Spinal cord (tissue), 10 donors: ENCODE data around the gene MTNR1A. TPM values are rescaled to one million over a fixed set of nuclear protein-coding genes. Genes with fewer than 3 reads are reported as not detected.

Experiments
- DNase-seq, 6 donors: peaks; one replicate each; pipeline versions ENCODE4 v3.0.0 to v3.0.0-alpha.2; 2013 to 2015; ENCODE audit warnings: low spot score in 6 of 6, low read depth in 4 of 6
- H3K27ac ChIP-seq: one replicate; pipeline ENCODE4 v1.5.1; 2013; ENCODE audit warnings: low read depth, low read length, control low read depth
- H3K27me3 ChIP-seq: one replicate; pipeline ENCODE4 v1.6.1; 2013; ENCODE audit warnings: low read length; ENCODE audit not compliant: control insufficient read depth, insufficient read depth
- H3K36me3 ChIP-seq: one replicate; pipeline ENCODE4 v1.6.1; 2013; ENCODE audit warnings: low read length; ENCODE audit not compliant: control insufficient read depth, insufficient read depth
- H3K4me1 ChIP-seq: one replicate; pipeline ENCODE4 v1.6.1; 2013; ENCODE audit warnings: low read length; ENCODE audit not compliant: control insufficient read depth, insufficient read depth
- H3K4me3 ChIP-seq: one replicate; pipeline ENCODE4 v1.5.1; 2013; ENCODE audit warnings: low read depth, low read length, control low read depth
- H3K9me3 ChIP-seq: one replicate; pipeline ENCODE4 v1.6.1; 2013; ENCODE audit warnings: low read length; ENCODE audit not compliant: control insufficient read depth, insufficient read depth
- WGBS: methylation state at CpG from one replicate; pipeline ENCODE4 v1.1.5; 2013; ENCODE audit warnings: missing lambda C conversion rate; ENCODE audit not compliant: insufficient coverage; 5-methylcytosine and 5-hydroxymethylcytosine counted together
- polyA plus RNA-seq, 2 donors: library from polyadenylated mRNA; unstranded; fragments of 120-200 nt; gene quantifications; one replicate each; pipeline ENCODE4 v1.2.1, GENCODE V29; 2013; ENCODE audit not compliant: insufficient read length in 2 of 2
- total RNA-seq, 2 donors: library from RNA; depleted of rRNA in 1 of 2; stranded (reverse); fragments of 120-200 nt in 1 of 2; fragments of >200 nt in 1 of 2; gene quantifications; one replicate each; pipeline versions ENCODE4 v1.2.3 to v1.2.4, GENCODE V29; 2013 to 2014
- donor health status: healthy.

The MTNR1A gene
- total and polyA plus RNA-seq, 4 donors, result 0.40 to 2.3 (median 1.6) TPM

DNA sequence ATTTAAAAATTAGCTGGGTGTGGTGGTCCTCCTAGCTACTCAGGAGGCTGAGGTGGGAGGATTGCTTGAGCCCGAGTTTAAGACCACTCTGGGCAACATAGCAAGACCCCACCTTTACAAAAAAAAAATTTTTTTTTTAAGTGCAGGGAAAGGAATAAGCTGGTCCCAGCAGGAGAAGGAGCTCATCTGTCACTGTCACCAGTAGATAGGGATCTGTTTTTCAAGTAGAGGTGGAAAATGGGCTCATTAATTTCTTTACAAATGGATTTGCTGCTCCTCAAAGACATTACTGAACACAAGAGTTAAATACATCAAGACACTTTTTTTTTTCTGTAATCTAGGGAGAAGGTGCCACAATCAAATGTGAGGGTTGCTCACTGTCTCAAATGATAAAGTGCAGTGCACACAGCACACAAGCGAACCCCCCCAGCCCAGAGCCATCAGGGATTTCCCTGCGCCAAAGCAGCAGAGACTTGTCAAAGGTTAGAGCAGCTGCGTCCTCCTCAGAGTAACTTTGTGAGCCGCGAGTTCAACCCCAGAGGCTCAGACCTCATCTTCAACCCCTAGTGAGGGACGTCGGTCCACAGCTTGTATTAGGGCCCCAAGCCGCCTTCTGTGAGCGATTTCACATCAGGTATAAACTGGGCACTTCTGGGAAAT is 14.3 kb upstream of the MTNR1A start:
- H3K36me3 ChIP-seq, result no peaks in the 10 kb centered on the region
- peak overlapping the region; percentile 16 for H3K4me3 ChIP-seq
- no peaks in the 10 kb centered on the region for H3K9me3 ChIP-seq
- H3K4me1 ChIP-seq, result peaks cover 6% of the 10 kb centered on the region
- WGBS, result 64% methylated on average over 9 of the region's 10 CpGs
- H3K27ac ChIP-seq, result no peak overlapping the region
- DNase-seq, result no peak
- peaks cover 2% of the 10 kb centered on the region for H3K27me3 ChIP-seq

DNA sequence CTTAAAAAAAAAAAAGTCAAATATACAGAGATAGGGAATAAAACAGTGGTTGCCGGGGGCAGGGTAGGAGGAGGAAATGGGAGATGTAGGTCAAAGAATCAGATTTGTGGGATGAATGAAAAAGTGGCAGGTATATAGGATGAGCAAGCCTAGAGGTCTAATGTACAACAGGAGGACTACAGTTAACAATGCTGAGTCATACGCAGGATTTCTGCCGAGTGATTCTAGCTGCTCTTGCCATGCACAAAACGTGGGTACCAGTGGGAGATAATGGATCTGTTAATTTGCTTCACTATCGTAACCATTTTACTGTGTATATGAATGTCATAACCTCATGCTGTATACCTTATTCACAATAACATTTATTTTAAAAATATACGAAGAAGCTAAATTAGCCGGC is 10.7 kb upstream of the MTNR1A start:
- Histone ChIP-seq H3K9me3 (no peaks in the 10 kb centered on the region), H3K27me3 (peaks cover 2% of the 10 kb centered on the region), H3K36me3 (no peaks in the 10 kb centered on the region), H3K27ac (no peak overlapping the region), H3K4me1 (peaks cover 6% of the 10 kb centered on the region), H3K4me3 (no peak overlapping the region)
- peak in 1 of 6 donors; percentile 19 for DNase-seq
- 85% methylated on average over 3 of the region's 7 CpGs for WGBS

- H3K27ac ChIP-seq, result no peak overlapping the region
- 77% methylated on average over 4 of the region's 11 CpGs for WGBS
- no peaks in the 10 kb centered on the region for H3K4me1 ChIP-seq
- H3K9me3 ChIP-seq, result peaks cover 3% of the 10 kb centered on the region
- DNase-seq, result no peak
- no peak overlapping the region for H3K4me3 ChIP-seq
- H3K36me3 ChIP-seq, result no peaks in the 10 kb centered on the region
- no peaks in the 10 kb centered on the region for H3K27me3 ChIP-seq
Measured at GRCh38 chr4:186563761-186564160, 8.4 kb upstream of the MTNR1A start.

DNA sequence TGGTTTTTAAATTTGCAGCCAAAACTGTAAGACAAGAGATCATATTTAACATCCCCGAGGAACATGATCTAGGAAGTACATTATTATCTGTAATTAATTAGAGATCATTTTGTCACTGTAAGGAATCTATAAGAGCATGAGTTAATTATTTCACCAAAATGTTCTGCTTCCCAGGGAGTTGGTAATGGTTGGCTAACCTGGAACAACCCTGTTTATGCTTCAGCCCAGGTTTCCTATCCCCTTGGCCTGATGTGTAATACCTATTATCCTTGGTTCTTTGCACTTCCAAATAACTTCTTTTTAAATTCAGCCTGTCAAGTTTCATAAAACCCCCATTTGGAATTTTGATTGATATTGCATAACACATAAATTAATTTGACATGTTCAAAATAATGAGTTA is 6.4 kb upstream of the MTNR1A start:
- Histone ChIP-seq H3K4me1 (no peaks in the 10 kb centered on the region), H3K9me3 (peaks cover 3% of the 10 kb centered on the region), H3K4me3 (no peak overlapping the region), H3K27ac (no peak overlapping the region), H3K27me3 (no peaks in the 10 kb centered on the region), H3K36me3 (no peaks in the 10 kb centered on the region)
- no CpG with 5 or more reads among the region's 1 CpG for WGBS
- peak in 1 of 6 donors; percentile 36 for DNase-seq

DNA sequence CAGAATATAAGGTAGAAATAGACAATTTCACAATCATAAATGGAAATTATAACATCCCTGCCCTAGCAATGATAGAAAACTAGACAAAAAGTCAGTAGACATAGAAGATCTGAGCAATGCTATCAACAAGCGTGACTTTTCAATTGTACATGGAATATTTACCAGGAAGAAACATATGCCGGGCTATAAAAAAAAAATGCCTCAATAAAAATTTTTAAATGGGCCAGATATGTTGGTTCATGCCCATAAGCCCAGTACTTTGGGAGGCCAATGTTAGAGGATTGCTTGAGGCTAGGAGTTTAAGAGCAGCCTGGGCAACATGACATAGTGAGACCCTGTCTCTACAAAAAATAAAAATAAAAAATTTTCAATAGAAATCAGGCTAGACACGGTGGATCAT is 5.3 kb upstream of the MTNR1A start:
- Histone ChIP-seq H3K4me1 (peaks cover under 1% of the 10 kb centered on the region), H3K27ac (no peak overlapping the region), H3K27me3 (peaks cover 3% of the 10 kb centered on the region), H3K9me3 (peaks cover 3% of the 10 kb centered on the region), H3K36me3 (no peaks in the 10 kb centered on the region), H3K4me3 (no peak overlapping the region)
- 100% methylated on average over 1 of the region's 3 CpGs for WGBS
- no peak for DNase-seq

DNA sequence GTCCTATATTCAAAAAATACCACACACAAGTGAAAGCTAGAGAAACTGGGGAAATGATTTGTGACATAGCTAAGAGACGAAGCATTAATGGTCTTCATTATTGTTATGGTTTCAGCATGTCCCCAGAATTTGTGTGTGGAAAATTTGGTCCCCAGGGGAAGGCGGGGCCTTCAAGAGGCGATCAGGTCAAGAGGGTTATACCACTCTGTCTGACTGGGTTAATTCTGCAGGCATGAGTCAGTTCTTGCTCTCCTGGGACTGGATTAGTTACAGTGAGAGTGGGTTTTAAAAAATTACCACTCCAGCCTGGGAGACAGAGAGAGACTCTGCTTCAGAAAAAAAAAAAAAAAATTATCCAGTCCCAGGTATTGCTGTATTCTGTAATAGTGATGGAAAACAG is 2.1 kb upstream of the MTNR1A start:
- H3K4me1 ChIP-seq, result peaks cover 9% of the 10 kb centered on the region
- no peak for DNase-seq

GRCh38 chr4:186557061-186557460 is 1.7 kb upstream of the MTNR1A start:
- H3K36me3 ChIP-seq, result no peaks in the 10 kb centered on the region
- H3K4me1 ChIP-seq, result peaks cover 9% of the 10 kb centered on the region

More for the DNA sequence above, 2.1 kb upstream of the MTNR1A start:
- peaks cover 3% of the 10 kb centered on the region for H3K9me3 ChIP-seq
- no peak overlapping the region for H3K4me3 ChIP-seq
- no peaks in the 10 kb centered on the region for H3K36me3 ChIP-seq
- H3K27me3 ChIP-seq, result peaks cover 20% of the 10 kb centered on the region
- H3K27ac ChIP-seq, result no peak overlapping the region
- 54% methylated on average over 3 of the region's 3 CpGs for WGBS

DNA sequence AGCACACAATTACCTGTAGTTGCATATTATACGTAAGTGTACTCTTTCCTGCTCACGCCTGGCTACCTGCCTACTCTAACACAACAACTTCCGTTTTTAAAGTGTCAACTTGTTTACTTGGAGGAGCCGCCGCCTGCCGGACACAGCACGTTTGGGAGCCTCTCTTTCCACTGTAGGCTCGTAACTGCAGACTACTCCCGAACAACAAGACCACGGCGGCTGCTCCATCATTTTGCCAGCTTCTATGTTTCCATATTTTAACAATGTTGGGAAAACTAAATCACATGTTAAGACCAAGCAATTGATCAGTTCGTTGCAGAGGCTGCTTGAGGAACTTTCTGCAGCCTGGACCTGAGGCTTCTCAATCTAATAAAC is 841 bp downstream of the MTNR1A start:
- DNase-seq, result peak in 1 of 6 donors; percentile 64
- WGBS, result 9% methylated on average over 9 of the region's 12 CpGs
- H3K27me3 ChIP-seq, result peaks cover 20% of the 10 kb centered on the region

More at GRCh38 chr4:186557061-186557460, 1.7 kb upstream of the MTNR1A start:
- Histone ChIP-seq H3K9me3 (peaks cover 3% of the 10 kb centered on the region), H3K27ac (no peak overlapping the region), H3K27me3 (peaks cover 20% of the 10 kb centered on the region), H3K4me3 (no peak overlapping the region)
- DNase-seq, result no peak
- 56% methylated on average over 4 of the region's 7 CpGs for WGBS

DNA sequence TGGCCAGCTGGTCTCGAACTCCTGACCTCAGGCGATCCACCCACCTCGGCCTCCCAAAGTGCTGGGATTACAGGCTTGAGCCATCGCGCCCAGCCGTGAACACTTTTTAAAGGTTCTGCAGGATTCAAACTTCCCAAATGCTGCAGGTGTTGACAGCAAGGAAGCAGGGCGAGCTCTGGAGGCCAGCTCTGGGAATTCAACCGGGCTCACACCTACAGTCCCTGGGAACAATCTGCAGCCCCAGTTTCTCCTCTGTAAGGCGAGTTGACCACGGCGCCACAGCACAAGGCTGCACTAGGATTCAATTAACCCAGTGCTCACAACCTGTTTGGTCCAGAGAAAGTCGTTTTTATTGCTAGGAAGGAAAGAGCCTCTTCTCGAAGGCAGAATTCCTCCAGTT is 1.6 kb downstream of the MTNR1A start:
- peaks cover 20% of the 10 kb centered on the region for H3K27me3 ChIP-seq
- H3K27ac ChIP-seq, result no peak overlapping the region
- 77% methylated on average over 12 of the region's 13 CpGs for WGBS
- DNase-seq, result no peak
- H3K4me1 ChIP-seq, result peaks cover 9% of the 10 kb centered on the region
- H3K9me3 ChIP-seq, result no peaks in the 10 kb centered on the region
- H3K36me3 ChIP-seq, result no peaks in the 10 kb centered on the region
- H3K4me3 ChIP-seq, result no peak overlapping the region

More for the DNA sequence above, 841 bp downstream of the MTNR1A start:
- no peaks in the 10 kb centered on the region for H3K9me3 ChIP-seq
- peak overlapping the region; percentile 56 for H3K4me3 ChIP-seq
- peak overlapping the region; percentile 33 for H3K27ac ChIP-seq
- no peaks in the 10 kb centered on the region for H3K36me3 ChIP-seq
- peaks cover 9% of the 10 kb centered on the region for H3K4me1 ChIP-seq

- no peaks in the 10 kb centered on the region for H3K36me3 ChIP-seq
- peaks cover 20% of the 10 kb centered on the region for H3K27me3 ChIP-seq
- no peak overlapping the region for H3K27ac ChIP-seq
- H3K9me3 ChIP-seq, result no peaks in the 10 kb centered on the region
- H3K4me1 ChIP-seq, result peaks cover 9% of the 10 kb centered on the region
- no peak overlapping the region for H3K4me3 ChIP-seq
- WGBS, result no CpG with 5 or more reads among the region's 2 CpGs
- no peak for DNase-seq
Measured at GRCh38 chr4:186551849-186552248, 3.5 kb downstream of the MTNR1A start.
